ENCODE measurements around the gene EPHA2. TPM values are rescaled to one million over a fixed set of nuclear protein-coding genes. Genes with fewer than 3 reads are reported as not detected.

Gene EPHA2
- polyA plus RNA-seq, 1 of the 3 experiments (the other 2 are of a cell fraction), result 126 TPM

DNA sequence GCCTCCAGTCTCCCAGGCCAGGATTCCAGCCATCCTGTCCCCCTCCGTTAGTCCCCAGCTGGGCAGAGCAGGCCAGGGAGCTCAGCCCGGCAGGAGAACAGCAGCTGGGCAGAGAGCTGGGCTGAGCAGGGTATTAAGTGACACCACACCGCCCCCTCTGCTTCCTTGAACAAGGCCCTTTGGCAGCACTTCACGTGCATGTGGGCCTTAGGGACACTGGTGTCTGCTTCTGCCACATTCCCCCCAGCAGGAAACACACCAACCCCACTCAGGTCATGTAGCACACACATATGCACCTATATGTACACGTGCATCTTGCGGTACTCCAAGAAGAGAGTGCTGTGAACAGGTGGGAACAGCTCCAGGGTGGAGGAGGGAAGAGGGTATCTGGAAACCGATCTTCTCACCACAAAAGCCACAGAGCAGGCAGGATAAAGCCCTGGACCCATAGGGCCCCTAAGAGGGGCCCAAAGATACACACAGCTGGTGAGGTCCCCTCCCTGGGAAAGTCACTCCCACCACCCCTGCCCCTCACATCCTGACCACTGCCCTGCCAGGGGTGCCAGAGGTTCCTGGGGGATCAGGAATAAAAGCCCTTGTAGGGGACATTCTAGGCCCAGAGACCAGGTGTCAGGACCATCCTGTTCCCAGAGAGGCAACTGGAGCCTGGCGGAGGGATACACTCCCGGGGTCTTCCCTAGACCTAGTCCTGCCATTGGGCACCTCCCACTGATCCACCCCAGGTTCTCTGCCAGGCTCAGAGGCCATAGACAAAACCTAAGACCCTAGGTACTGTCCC is 4.5 kb downstream of the EPHA2 start:
- Histone ChIP-seq H3K9me3 (no peaks in the 10 kb centered on the region), H2AFZ (ENCODE audit: low read depth) (no peak overlapping the region), H3K27ac (ENCODE audit: low read depth in 2 of 2, low read length in 1 of 2) (peak overlapping the region; percentile 71 to 75), H3K27me3 (ENCODE audit: insufficient read depth) (no peaks in the 10 kb centered on the region), H3K36me3 (replicated peaks in 1 of 2; ENCODE audit: control insufficient read depth in 1 of 2, insufficient read depth in 2 of 2, low read length in 1 of 2) (peaks cover 26 to 33% of the 10 kb centered on the region in 2 experiments), H3K4me3 (ENCODE audit: low read depth in 2 of 2, low read length in 1 of 2) (peak overlapping the region in 1 of 2 experiments; percentile 0; a peak in 1 of 4 replicates), H4K20me1 (ENCODE audit: insufficient read depth) (peaks cover 10% of the 10 kb centered on the region; the same call in 1 of the 2 replicates), H3K9me2 (no peaks in the 10 kb centered on the region), H3F3A (replicated peaks; ENCODE audit: insufficient read depth) (peaks cover 34% of the 10 kb centered on the region), H3K4me1 (ENCODE audit: control insufficient read depth in 1 of 2, insufficient read depth in 2 of 2, low read depth in 1 of 2, low read length in 1 of 2) (peaks cover 36 to 59% of the 10 kb centered on the region in 2 experiments; a peak in 3 of 4 replicates), H3K79me2 (ENCODE audit: insufficient read depth) (peaks cover 95% of the 10 kb centered on the region), H3K9ac (peak overlapping the region; percentile 94), H3K4me2 (peak overlapping the region; percentile 98)
- peak; percentile 62 for TF ChIP-seq MAX (IDR thresholded peaks at IDR 0.05; ENCODE audit: low read depth)
- no peak for TF ChIP-seq FOXJ3 (CRISPR knock-in tag; IDR thresholded peaks at IDR 0.05)
- TF ChIP-seq RAD21 (IDR thresholded peaks at IDR 0.05; ENCODE audit: low read length), result peak; percentile 26; the same call in 1 of the 2 replicates
- peak; percentile 18; the same call in 1 of the 2 replicates for TF ChIP-seq CTCF (IDR thresholded peaks at IDR 0.05)
- no peak for TF ChIP-seq ELF1 (IDR thresholded peaks at IDR 0.05)
- TF ChIP-seq RCOR1 (IDR thresholded peaks at IDR 0.05; ENCODE audit: low read length), result no peak
- no peak for TF ChIP-seq MXI1 (IDR thresholded peaks at IDR 0.05; ENCODE audit: low read depth, low read length)
- TF ChIP-seq POLR2AphosphoS5 (IDR thresholded peaks at IDR 0.05; ENCODE audit: low read depth, low read length), result no peak
- TF ChIP-seq EP300 (IDR thresholded peaks at IDR 0.05; ENCODE audit: borderline replicate concordance in 1 of 2, low read depth in 1 of 2, low read length in 1 of 2), result peak in 1 of 2 experiments; percentile 34; a peak in 1 of 4 replicates
- TF ChIP-seq YY1 (IDR thresholded peaks at IDR 0.05; ENCODE audit: low read depth), result no peak
- peak; percentile 84 for TF ChIP-seq TCF12 (IDR thresholded peaks at IDR 0.05)
- peak; percentile 76; the same call in 1 of the 2 replicates for TF ChIP-seq NFIC (IDR thresholded peaks at IDR 0.05; ENCODE audit: borderline replicate concordance)
- DNase-seq, result peak; percentile 59
- WGBS (ENCODE audit: low lambda C conversion rate), result 31% methylated on average over 4 of the region's 9 CpGs
- ChIA-PET POLR2A (no interaction called here), CTCF (interaction anchor here (1.1 to 8.8 kb wide), 6 partner anchors 10 to 78 kb away, joined by 4 to 125 read pairs (median 6); partner anchors contain the start of gene FAM131C)

DNA sequence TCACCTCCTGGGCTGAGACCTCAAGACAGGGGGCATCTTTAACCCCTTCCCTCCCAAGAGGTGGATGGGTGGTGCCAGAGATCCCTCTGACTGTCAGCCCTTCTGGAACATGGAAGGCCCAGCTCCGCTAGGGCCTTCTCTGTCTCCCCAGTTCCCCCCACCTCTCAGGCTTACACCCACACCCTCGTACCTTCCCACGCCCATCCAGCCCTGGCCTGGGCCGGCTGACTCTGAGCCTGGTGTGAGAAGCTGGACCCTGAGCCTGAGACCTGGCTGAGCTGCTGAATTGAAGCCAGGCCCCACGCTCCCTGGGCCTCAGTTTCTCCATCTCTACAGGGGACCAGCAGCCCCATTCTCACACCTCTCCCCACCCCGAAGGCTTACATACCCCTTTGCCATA is 5.4 kb downstream of the EPHA2 start:
- CTCF ChIA-PET, result interaction anchor here (1.5 to 8.8 kb wide), 5 partner anchors 11 to 77 kb away, joined by 4 to 125 read pairs (median 5); partner anchors contain the start of gene FAM131C
- peaks cover 32 to 62% of the 10 kb centered on the region in 2 experiments; a peak in 3 of 4 replicates for H3K4me1 ChIP-seq (ENCODE audit: control insufficient read depth in 1 of 2, insufficient read depth in 2 of 2, low read depth in 1 of 2, low read length in 1 of 2)
- no peaks in the 10 kb centered on the region for H3K9me3 ChIP-seq
- peak overlapping the region; percentile 62 to 75 for H3K27ac ChIP-seq (ENCODE audit: low read depth in 2 of 2, low read length in 1 of 2)
- POLR2A ChIA-PET, result interaction anchor here (1.0 kb wide), 1 partner anchor 40 kb away, joined by 3 read pairs; no protein-coding TSS in a partner anchor
- H4K20me1 ChIP-seq (ENCODE audit: insufficient read depth), result peaks cover 10% of the 10 kb centered on the region; the same call in 1 of the 2 replicates
- no peak overlapping the region for H3K9ac ChIP-seq
- H3F3A ChIP-seq (replicated peaks; ENCODE audit: insufficient read depth), result peaks cover 40% of the 10 kb centered on the region
- peaks cover 92% of the 10 kb centered on the region for H3K79me2 ChIP-seq (ENCODE audit: insufficient read depth)
- peak overlapping the region in 1 of 2 experiments; percentile 0; a peak in 1 of 4 replicates for H3K4me3 ChIP-seq (ENCODE audit: low read depth in 2 of 2, low read length in 1 of 2)
- peaks cover 26 to 33% of the 10 kb centered on the region in 2 experiments for H3K36me3 ChIP-seq (replicated peaks in 1 of 2; ENCODE audit: control insufficient read depth in 1 of 2, insufficient read depth in 2 of 2, low read length in 1 of 2)
- no peaks in the 10 kb centered on the region for H3K27me3 ChIP-seq (ENCODE audit: insufficient read depth)
- H3K9me2 ChIP-seq, result no peaks in the 10 kb centered on the region
- TF ChIP-seq TCF12 (IDR thresholded peaks at IDR 0.05) (no peak), TEAD4 (IDR thresholded peaks at IDR 0.05; ENCODE audit: borderline replicate concordance, insufficient read depth) (no peak), RFX5 (IDR thresholded peaks at IDR 0.05; ENCODE audit: low read length) (no peak), FOXM1 (IDR thresholded peaks at IDR 0.05; ENCODE audit: low read depth) (no peak)
- TF ChIP-seq, protein P1, sequence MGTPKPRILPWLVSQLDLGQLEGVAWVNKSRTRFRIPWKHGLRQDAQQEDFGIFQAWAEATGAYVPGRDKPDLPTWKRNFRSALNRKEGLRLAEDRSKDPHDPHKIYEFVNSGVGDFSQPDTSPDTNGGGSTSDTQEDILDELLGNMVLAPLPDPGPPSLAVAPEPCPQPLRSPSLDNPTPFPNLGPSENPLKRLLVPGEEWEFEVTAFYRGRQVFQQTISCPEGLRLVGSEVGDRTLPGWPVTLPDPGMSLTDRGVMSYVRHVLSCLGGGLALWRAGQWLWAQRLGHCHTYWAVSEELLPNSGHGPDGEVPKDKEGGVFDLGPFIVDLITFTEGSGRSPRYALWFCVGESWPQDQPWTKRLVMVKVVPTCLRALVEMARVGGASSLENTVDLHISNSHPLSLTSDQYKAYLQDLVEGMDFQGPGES (IDR thresholded peaks at IDR 0.05; ENCODE audit: low read depth, low read length), result no peak
- TF ChIP-seq, protein P2, sequence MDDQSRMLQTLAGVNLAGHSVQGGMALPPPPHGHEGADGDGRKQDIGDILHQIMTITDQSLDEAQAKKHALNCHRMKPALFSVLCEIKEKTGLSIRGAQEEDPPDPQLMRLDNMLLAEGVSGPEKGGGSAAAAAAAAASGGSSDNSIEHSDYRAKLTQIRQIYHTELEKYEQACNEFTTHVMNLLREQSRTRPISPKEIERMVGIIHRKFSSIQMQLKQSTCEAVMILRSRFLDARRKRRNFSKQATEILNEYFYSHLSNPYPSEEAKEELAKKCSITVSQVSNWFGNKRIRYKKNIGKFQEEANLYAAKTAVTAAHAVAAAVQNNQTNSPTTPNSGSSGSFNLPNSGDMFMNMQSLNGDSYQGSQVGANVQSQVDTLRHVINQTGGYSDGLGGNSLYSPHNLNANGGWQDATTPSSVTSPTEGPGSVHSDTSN (IDR thresholded peaks at IDR 0.05), result no peak
- H3K4me2 ChIP-seq, result peak overlapping the region; percentile 98; the same call in 1 of the 2 replicates
- H2AFZ ChIP-seq (ENCODE audit: low read depth), result no peak overlapping the region
- 94% methylated on average over 6 of the region's 6 CpGs for WGBS (ENCODE audit: low lambda C conversion rate)
- DNase-seq, result no peak
